ENCODE results near the gene DDX50.

The DDX50 gene

GRCh38 chr10:68988530-68989316 is 87.6 kb downstream of the DDX50 start, which contains the start of gene KIFBP:
KIFBP (plus strand) TSS chr10:68988803; CDS start chr10:68988833, 30 bp downstream.
- DNase-seq: peak; percentile 89

GRCh38 chr10:68989317-68989990 is 88.3 kb downstream of the DDX50 start:
- DNase-seq: no peak

DNA sequence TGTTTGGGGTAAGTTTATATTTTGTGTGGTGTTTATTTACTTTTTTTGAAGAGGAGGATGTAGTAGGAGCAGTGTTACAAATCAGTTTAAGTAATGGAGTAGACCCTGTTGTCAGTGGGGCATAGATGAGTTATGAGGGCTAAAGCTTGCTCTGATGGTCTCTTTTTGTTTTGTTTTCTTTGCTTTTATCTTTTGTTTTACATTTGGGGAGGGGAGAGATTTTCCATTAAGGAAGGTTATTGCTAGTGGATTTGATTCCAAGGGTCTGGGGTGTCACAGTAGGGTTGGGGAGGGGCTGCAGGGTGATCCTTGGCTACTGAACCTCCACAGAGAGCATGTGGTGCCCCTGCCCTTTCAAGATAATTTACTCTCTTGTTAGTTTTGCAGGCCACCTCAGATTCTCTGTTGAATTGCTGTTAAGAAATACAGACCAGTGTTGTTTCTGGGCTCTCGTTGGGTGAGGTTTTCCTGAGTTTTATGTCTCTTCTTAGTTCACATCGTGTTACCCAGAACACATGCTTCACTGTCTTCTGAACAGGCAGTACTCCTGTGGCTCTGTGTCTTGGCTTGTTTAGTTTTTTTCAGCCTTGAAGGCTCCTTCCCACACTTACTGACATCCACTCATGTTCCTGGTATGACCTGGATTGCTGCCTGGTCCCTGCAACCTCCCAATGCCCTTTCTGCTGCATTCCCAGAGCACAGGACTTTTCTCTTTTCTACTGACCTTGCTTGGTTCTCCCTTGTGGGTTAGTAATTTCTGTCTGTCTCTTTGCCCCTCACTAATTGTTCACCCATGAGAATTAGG is 91.7 kb downstream of the DDX50 start:
- DNase-seq: no peak

Measured in CD4-positive, alpha-beta T cell treated with Interleukin-21 for 1 hour (primary cell).